ENCODE measurements around the gene C7orf57.

The C7orf57 gene

GRCh38 chr7:48101968-48102367 is 66.6 kb downstream of the C7orf57 start:
- ChIA-PET POLR2A (no interaction called here), CTCF (no interaction called here)
- DNase-seq (ENCODE audit: extremely low spot score) = no peak
- TF ChIP-seq FOXK2 (IDR thresholded peaks at IDR 0.05) = no peak
- TF ChIP-seq LEF1 (IDR thresholded peaks at IDR 0.05; ENCODE audit: borderline replicate concordance) = no peak
- no peak for TF ChIP-seq TARDBP (IDR thresholded peaks at IDR 0.05)
- no peak for TF ChIP-seq ELF4 (IDR thresholded peaks at IDR 0.05)
- TF ChIP-seq ARNT (IDR thresholded peaks at IDR 0.05) = no peak
- TF ChIP-seq FOXM1 (IDR thresholded peaks at IDR 0.05; ENCODE audit: borderline replicate concordance) = no peak
- no peak for TF ChIP-seq HDGF (IDR thresholded peaks at IDR 0.05; ENCODE audit: borderline replicate concordance)
- no peak for TF ChIP-seq ZNF384 (IDR thresholded peaks at IDR 0.05)
- TF ChIP-seq NFRKB (IDR thresholded peaks at IDR 0.05) = no peak
- TF ChIP-seq CTBP1 (IDR thresholded peaks at IDR 0.05; ENCODE audit: borderline replicate concordance) = no peak
- no peak for TF ChIP-seq PKNOX1 (IDR thresholded peaks at IDR 0.05)
- no peak for TF ChIP-seq SP1 (IDR thresholded peaks at IDR 0.05)
- TF ChIP-seq BHLHE40 (IDR thresholded peaks at IDR 0.05; ENCODE audit: borderline replicate concordance) = no peak
- TF ChIP-seq FOXA1 (IDR thresholded peaks at IDR 0.05) = no peak
- no peak for TF ChIP-seq L3MBTL2 (conservative IDR thresholded peaks at IDR 0.05)
- TF ChIP-seq SUZ12 (IDR thresholded peaks at IDR 0.05) = no peak

- DNase-seq (ENCODE audit: extremely low spot score) = no peak
- POLR2A ChIA-PET = interaction anchor here (2.2 kb wide), 1 partner anchor 14 kb away, joined by 7 read pairs; the partner anchor contains the start of gene UPP1
- TF ChIP-seq FOXA1 (IDR thresholded peaks at IDR 0.05) (no peak), BHLHE40 (IDR thresholded peaks at IDR 0.05; ENCODE audit: borderline replicate concordance) (no peak)
- CTCF ChIA-PET = no interaction called here
These were observed 67.2 kb downstream of the C7orf57 start for GRCh38 chr7:48102530-48102929.

GRCh38 chr7:48105045-48105444 is 69.7 kb downstream of the C7orf57 start:
- no peak for DNase-seq (ENCODE audit: extremely low spot score)
- ChIA-PET CTCF (no interaction called here), POLR2A (no interaction called here)
- TF ChIP-seq CTBP1 (IDR thresholded peaks at IDR 0.05; ENCODE audit: borderline replicate concordance) (no peak), HDGF (IDR thresholded peaks at IDR 0.05; ENCODE audit: borderline replicate concordance) (no peak), L3MBTL2 (conservative IDR thresholded peaks at IDR 0.05) (no peak), PKNOX1 (IDR thresholded peaks at IDR 0.05) (no peak), BHLHE40 (IDR thresholded peaks at IDR 0.05; ENCODE audit: borderline replicate concordance) (no peak), FOXA1 (IDR thresholded peaks at IDR 0.05) (no peak), FOXK2 (IDR thresholded peaks at IDR 0.05) (no peak), ELF4 (IDR thresholded peaks at IDR 0.05) (no peak), ARNT (IDR thresholded peaks at IDR 0.05) (no peak), SUZ12 (IDR thresholded peaks at IDR 0.05) (no peak), LEF1 (IDR thresholded peaks at IDR 0.05; ENCODE audit: borderline replicate concordance) (no peak), ZNF384 (IDR thresholded peaks at IDR 0.05) (no peak), SP1 (IDR thresholded peaks at IDR 0.05) (no peak), TARDBP (IDR thresholded peaks at IDR 0.05) (no peak), NFRKB (IDR thresholded peaks at IDR 0.05) (no peak), FOXM1 (IDR thresholded peaks at IDR 0.05; ENCODE audit: borderline replicate concordance) (no peak)

DNA sequence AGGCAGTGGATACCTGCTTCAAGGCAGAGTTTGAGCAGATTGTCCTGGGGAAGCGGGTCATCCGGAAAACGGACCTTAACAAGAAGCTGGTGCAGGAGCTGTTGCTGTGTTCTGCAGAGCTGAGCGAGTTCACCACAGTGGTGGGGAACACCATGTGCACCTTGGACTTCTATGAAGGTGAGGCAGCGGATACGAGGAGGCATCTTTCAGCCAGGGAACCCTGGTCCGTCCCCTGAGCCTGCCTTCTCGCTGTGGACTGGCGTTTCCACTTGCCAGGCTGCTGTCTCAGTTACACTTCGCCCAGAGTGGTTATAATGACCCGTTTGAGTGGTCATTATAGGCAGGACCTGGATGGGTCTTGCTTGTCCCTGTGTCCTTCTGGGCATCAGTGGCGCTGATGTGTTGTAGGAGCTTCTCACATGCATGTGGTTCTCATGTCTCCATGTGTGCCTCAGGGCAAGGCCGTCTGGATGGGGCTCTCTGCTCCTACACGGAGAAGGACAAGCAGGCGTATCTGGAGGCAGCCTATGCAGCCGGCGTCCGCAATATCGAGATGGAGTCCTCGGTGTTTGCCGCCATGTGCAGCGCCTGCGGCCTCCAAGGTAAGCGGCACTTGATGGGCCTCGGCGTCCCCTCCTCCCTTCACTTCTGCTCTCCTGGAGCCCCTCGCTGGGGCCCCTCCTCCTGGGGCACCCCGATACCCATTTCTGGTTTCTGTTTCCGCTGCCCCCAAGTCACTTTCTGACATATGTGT is 71.7 kb downstream of the C7orf57 start:
- ChIA-PET CTCF (no interaction called here), POLR2A (no interaction called here)
- DNase-seq (ENCODE audit: extremely low spot score) = no peak
- no peak for TF ChIP-seq NFRKB (IDR thresholded peaks at IDR 0.05)
- TF ChIP-seq PKNOX1 (IDR thresholded peaks at IDR 0.05) = no peak
- no peak for TF ChIP-seq ARNT (IDR thresholded peaks at IDR 0.05)
- TF ChIP-seq ZNF384 (IDR thresholded peaks at IDR 0.05) = no peak
- TF ChIP-seq L3MBTL2 (conservative IDR thresholded peaks at IDR 0.05) = no peak
- no peak for TF ChIP-seq SUZ12 (IDR thresholded peaks at IDR 0.05)
- TF ChIP-seq FOXK2 (IDR thresholded peaks at IDR 0.05) = no peak
- no peak for TF ChIP-seq FOXA1 (IDR thresholded peaks at IDR 0.05)
- TF ChIP-seq CTBP1 (IDR thresholded peaks at IDR 0.05; ENCODE audit: borderline replicate concordance) = no peak
- TF ChIP-seq LEF1 (IDR thresholded peaks at IDR 0.05; ENCODE audit: borderline replicate concordance) = no peak
- TF ChIP-seq TARDBP (IDR thresholded peaks at IDR 0.05) = no peak
- TF ChIP-seq BHLHE40 (IDR thresholded peaks at IDR 0.05; ENCODE audit: borderline replicate concordance) = no peak

DNA sequence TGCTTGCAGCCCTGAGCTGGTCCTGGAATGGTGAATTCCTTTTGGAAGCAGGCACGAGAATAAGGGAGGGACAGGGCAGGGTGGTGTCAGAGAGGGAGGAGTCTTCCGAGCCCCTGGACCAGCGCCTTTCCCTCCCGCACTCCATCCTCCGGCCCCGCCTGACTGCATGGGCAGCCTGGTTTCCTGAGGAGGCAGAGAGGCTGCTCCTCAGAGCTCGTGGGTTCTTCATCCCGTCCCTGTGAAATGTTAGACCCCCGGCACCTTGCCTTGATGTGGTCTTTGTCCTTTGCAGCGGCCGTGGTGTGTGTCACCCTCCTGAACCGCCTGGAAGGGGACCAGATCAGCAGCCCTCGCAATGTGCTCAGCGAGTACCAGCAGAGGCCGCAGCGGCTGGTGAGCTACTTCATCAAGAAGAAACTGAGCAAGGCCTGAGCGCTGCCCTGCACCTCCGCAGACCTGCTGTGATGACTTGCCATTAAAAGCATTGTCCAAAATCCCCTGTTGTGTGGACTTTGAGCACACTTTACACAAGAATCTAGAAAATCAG is 72.7 kb downstream of the C7orf57 start:
- TF ChIP-seq LEF1 (IDR thresholded peaks at IDR 0.05; ENCODE audit: borderline replicate concordance) = no peak
- TF ChIP-seq SP1 (IDR thresholded peaks at IDR 0.05) = no peak
- no peak for TF ChIP-seq SUZ12 (IDR thresholded peaks at IDR 0.05)
- no peak for TF ChIP-seq BHLHE40 (IDR thresholded peaks at IDR 0.05; ENCODE audit: borderline replicate concordance)
- no peak for TF ChIP-seq CTBP1 (IDR thresholded peaks at IDR 0.05; ENCODE audit: borderline replicate concordance)
- no peak for TF ChIP-seq ELF4 (IDR thresholded peaks at IDR 0.05)
- TF ChIP-seq L3MBTL2 (conservative IDR thresholded peaks at IDR 0.05) = no peak
- TF ChIP-seq FOXA1 (IDR thresholded peaks at IDR 0.05) = no peak
- TF ChIP-seq FOXM1 (IDR thresholded peaks at IDR 0.05; ENCODE audit: borderline replicate concordance) = no peak
- no peak for TF ChIP-seq FOXK2 (IDR thresholded peaks at IDR 0.05)
- TF ChIP-seq PKNOX1 (IDR thresholded peaks at IDR 0.05) = no peak
- no peak for TF ChIP-seq ARNT (IDR thresholded peaks at IDR 0.05)
- TF ChIP-seq HDGF (IDR thresholded peaks at IDR 0.05; ENCODE audit: borderline replicate concordance) = no peak
- TF ChIP-seq ZNF384 (IDR thresholded peaks at IDR 0.05) = no peak
- no peak for TF ChIP-seq NFRKB (IDR thresholded peaks at IDR 0.05)
- TF ChIP-seq TARDBP (IDR thresholded peaks at IDR 0.05) = no peak
- no peak for DNase-seq (ENCODE audit: extremely low spot score)
- CTCF ChIA-PET = interaction anchor here (0.7 to 1.5 kb wide), 2 partner anchors 13 to 163 kb away, joined by 3 to 5 read pairs; no protein-coding TSS in a partner anchor
- POLR2A ChIA-PET = no interaction called here

All from HEK293T (cell line).